Epithelial cell of prostate (primary cell): ENCODE results near the gene FANCG.

Experiments used
- DNase-seq: peaks from one replicate; pipeline ENCODE4 v3.0.0-alpha.2; 2011; ENCODE audit warnings: low read depth, low spot score
- H3K27ac ChIP-seq: fragments of 450-650 bp; 2 replicates; pipeline ENCODE4 v1.5.1; 2017; ENCODE audit warnings: mild to moderate bottlenecking

Gene FANCG

DNA sequence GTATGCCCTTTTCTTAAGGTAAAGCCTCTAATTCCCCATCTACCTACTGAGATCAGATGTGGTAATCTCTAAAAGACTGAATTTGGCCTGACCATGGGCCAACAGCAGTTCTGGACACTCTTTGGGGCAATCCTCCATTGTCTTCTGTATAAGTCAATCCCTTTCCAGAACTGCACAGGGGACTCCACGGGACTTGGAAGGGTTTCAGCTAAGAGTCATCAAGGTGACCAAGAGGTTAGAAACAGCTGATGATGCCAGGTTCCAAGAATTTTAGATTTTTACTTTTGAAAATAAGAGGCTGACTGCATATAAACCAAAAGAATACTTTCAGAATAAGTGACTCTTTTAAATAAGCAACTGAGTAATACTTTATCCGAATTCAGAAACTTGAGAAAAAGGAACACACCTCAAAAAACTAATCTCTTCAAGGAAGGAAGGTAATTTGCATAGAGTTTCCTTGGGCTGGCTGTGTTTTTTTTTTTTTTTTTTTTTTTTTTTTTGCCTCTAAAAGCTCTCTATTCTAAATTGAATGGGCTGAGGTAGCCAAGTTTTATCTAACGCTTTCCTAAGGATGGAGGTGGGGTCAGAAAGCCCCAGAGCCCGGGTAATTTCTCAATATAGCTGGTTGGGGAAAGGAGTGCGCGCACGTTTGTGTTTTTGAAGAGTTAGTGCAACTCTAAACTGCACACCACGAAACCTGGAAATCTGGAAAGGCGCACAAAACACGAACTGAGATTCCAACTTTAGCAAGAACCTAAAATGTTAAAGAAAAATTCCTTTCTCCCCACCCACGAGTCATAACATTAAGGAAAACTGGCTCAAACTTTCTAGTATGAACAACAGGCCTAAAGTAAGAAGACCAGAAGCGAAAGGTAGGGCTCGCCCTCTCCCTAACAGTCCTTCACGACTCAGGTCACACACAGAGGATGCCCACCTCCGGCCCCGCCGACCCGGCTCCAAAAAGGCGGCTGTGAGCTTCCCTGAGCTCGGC, 8.6 kb downstream of the FANCG start:
- no peak for DNase-seq
- peak overlapping the region; percentile 100 for H3K27ac ChIP-seq

DNA sequence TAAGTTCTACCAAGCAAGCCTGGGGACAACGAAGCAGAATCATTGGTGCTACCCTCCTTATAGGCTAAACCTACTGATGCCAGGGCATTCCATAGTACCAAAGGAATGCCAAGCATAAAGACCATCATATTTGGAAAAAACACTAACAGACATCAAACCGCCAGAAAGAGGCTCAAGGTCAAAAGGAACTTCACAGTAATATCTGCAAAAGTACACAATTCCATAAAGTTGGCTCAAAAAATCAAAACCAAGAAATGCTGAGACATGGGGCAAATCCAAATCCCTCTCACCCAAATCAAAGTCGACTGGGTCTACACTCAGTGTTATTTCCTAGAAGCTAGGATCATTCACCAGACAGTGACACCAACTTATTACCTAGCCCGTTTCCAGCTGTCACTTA, 10.7 kb downstream of the FANCG start:
- DNase-seq, result no peak
- peak overlapping the region; percentile 2 for H3K27ac ChIP-seq

DNA sequence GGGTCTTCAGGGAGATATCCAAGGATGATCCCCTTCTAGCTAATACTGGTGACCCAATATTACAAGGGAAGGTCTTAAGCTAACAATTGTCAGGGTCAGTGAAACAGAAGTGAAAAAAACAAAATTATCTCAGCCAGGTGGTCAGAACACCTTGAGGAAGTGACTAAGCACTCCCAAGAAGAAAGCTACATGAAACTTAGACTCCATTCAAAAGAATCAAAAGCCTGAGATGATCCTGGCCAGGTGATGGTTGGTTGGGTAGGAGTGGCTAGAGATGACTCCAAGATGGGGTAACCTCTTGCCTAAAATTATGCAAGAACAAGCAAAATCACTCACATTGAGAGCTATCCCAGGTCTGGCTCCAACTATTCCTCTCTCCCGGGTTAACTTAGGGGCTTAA, 12.7 kb downstream of the FANCG start:
- no peak for DNase-seq
- H3K27ac ChIP-seq, result peak overlapping the region; percentile 29

DNA sequence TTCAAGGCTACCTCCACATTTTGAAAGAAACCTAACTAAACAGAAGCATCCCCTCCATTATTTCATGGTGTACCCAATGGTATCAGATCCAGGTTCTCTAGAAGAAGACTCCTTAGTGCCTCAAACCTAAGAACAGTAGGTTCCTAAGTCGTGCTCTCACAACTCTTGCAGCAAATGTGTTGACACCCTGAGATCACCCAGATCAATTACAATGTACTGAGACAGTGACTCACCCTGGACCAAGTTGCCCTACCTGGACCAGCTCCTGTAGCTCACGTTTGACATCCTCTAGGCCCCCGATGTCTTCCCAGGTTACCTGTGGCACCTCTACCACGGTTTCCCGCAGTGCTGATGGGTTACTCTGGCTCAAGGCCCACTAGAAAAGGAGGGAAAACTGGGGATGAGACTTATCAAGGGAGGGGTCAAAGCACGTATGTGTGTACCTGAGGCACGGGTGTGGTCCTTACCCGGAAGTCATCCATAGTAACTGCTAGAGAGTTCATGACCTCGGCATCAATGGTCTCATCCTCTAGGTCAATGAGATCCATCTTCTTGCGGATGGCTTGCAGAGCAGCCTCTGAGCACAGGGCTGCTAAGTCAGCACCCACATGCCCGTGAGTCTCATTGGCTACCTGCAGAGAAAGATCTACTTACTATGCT, 19.1 kb downstream of the FANCG start:
- no peak overlapping the region for H3K27ac ChIP-seq
- DNase-seq, result no peak

DNA sequence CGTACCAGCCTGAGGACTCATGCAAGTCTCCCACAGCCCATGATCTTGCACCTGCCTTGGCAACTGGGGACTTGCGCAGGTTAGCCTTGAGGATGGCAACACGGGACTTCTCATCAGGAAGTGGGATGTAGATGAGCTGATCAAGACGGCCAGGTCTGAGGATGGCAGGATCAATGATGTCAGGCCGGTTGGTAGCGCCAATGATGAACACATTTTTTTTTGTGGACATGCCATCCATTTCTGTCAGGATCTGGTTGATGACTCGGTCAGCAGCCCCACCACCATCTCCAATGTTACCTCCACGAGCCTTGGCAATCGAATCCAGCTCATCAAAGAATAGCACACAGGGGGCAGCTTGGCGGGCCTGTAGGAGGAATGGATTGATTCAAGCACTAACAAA, 20.3 kb downstream of the FANCG start:
- no peak overlapping the region for H3K27ac ChIP-seq
- no peak for DNase-seq

DNA sequence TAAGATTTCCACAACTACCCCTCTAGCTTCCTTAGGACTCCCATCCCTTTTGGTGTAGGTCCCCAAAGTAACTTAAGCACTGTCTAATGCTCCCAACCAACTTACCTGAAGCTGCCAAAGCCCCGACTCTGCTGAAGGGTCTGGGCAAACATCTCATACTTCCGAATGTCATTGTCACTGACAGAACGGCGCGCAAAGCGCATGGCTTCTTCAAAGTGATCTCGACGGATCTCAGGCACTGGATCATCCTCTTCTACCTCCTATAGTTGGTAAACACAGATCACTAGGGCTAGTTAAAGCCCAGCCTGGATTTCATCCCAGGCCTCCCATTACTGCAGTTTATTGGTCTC, 22.5 kb downstream of the FANCG start:
- H3K27ac ChIP-seq, result no peak overlapping the region
- no peak for DNase-seq

DNA sequence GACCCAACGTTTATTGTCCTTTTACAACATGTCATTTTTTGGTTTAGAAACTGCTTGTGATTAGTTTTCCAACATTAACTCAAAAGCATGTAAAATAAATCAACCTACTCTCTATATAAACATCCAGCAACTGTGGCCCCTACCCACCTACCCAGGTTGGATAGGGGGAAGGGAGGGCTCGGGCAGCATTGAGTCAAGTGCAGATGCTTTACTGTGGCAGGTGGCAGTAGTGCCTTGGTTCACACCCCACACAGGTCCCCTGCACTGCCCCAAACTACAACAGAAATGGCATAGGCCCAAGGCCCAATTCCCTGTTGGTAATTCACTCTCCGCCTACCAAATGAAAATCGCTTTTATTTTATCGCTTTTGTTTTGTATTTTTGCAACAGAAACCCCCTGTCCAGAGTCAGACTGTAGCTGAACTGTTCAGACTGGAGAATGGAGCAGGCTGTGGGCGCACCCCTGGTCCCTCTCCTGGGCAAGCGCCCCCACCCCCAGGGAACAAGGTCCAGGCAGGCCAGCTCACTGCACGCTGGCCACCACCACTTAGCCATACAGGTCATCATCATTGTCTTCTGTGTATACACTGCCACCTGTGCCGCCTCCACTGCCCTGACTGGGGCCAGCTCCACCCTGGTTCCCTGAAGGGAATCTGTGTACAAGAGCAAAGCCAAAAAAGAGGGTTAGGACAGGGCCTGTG, 23.0 kb downstream of the FANCG start:
- H3K27ac ChIP-seq, result no peak overlapping the region
- DNase-seq, result no peak

DNA sequence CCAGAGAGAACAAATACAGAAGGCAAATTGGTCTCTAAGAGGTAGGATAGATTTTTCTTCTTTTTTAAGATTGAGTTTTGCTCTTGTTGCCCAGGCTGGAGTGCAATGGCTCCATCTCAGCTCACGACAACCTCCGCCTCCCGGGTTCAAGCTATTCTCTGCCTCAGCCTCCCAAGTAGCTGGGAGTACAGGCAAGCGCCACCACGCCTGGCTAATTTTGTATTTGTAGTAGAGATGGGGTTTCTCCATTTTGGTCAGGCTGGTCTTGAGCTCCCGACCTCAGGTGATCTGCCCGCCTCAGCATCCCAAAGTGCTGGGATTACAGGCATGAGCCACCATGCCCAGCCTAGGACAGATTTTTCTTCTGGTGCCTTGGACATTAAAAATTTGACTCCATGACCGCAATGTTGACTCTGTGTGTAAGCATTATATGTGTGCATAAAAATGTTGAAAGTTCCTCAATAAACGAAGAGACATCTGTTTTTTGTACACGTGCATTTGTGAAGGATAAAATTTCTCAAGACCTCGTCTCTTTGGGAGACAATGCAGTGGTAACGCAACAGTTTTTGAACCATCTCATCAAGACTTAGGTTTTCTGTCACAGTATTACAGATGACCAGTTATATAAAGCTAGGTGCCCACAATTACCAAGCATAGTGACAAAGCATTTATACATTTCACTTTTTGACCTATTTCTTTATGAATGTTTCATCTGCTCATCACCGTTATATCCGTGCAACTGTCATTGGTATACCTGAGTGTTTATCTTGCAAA, 24.7 kb downstream of the FANCG start:
- H3K27ac ChIP-seq, result no peak overlapping the region

DNA sequence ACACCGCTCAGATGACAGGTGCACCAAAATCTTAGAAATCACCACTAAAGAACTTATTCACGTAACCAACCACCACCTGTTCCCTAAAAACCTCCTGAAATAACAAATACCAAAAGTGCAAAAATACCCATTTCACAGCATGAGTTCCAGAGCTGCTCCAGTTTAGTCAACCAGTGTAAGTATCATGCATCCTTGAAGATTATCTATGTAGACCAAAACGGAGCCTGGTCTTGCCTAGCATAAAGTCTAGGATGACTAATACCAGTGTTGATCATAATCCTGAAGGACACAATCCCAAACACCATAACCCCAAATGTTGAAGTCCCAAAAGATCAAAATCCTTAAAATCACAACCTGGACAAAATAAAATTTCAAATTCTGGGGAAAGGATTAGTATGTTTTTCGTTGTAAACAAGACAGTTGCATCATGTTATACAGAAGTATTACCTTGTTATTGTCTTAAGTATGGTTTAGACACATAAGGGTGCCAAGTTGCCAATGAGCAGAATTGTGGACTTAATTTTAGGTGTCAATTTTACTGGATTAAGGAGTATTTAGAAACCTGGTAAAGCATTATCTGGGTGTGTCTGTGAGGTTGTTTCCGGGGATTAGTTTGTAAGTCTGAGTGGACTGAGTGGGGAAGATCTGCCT, 25.4 kb downstream of the FANCG start:
- DNase-seq, result no peak

More for the DNA sequence above, 24.7 kb downstream of the FANCG start:
- no peak for DNase-seq

DNA sequence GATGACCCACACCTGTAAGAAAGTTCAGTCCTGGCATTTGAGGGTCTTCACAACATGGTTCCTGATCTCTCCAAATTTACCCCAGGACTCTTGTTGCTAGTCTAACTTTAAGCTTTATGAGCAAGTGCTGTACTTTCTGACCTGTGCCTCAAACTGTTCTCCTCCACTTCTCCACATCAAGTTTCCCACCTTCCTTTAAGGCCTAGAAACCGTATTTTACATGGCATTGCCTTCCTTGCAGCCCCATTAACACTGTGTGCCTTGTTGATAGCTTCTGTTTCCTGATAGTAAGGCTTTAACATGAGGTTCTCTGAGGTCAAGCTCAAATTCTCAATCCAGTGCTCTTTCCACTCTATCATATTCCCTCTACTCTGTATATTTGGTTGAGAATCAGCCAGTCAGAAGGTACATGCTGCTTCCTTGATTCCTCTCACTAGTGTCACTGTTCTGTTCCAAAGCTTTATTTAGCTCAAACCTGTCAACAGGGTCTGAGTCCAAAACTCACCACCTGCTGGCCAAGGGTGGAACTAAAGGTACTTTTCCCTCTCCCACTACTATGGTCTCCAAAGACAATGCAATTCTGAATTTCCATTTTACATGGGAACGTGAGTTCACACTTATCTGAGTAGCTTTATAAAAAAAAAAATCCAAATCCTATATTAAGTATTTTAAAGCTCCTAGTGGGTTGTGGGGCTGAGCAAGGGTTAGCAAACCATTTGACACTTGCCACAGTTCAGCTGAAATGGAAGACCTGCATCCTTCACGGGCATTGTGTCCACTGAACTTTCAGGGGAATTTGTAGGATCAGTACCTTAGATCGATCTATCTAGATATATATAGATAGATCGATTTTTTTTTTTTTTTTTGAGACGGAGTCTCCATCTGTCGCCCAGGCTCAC, 28.4 kb downstream of the FANCG start:
- H3K27ac ChIP-seq, result no peak overlapping the region
- DNase-seq, result no peak

More for the DNA sequence above, 25.4 kb downstream of the FANCG start:
- H3K27ac ChIP-seq, result no peak overlapping the region

DNA sequence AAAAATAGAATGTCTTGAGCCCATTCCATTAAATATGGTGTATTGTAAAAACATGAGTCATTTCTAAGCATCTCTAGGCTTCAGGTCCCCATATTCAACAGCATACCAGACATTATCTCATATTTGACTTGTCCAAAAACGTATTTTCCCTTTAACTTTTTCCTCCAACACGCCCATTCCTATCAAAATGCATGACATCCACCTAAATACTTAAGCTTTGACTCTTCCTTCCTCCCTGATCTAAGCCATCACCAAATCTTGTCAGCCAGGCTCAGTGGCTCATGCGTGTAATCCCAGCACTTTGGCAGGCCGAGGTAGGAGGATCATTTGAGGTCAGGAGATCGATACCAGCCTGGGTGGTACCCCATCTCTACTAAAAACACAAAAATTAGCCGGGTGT, 31.2 kb downstream of the FANCG start:
- H3K27ac ChIP-seq, result no peak overlapping the region
- no peak for DNase-seq

DNA sequence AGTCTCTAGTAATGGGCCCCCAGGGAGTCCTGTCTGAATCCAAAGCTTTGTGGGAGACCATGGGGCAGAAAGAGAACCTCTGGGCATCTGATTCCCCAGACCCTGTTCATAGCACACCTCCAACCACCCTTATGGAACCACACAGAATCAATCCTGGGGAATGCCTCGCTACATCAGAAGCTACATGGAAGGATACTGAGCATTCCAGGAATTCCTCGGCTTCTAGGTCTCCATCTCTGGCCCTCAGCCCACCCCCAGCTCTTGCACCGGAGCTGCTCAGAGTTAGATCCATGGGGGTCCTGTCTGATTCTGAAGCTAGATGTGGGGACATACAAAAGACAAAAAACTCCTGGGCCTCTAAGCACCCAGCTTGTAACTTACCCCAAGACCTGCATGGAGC, 35.7 kb downstream of the FANCG start:
- no peak overlapping the region for H3K27ac ChIP-seq
- DNase-seq, result no peak

DNA sequence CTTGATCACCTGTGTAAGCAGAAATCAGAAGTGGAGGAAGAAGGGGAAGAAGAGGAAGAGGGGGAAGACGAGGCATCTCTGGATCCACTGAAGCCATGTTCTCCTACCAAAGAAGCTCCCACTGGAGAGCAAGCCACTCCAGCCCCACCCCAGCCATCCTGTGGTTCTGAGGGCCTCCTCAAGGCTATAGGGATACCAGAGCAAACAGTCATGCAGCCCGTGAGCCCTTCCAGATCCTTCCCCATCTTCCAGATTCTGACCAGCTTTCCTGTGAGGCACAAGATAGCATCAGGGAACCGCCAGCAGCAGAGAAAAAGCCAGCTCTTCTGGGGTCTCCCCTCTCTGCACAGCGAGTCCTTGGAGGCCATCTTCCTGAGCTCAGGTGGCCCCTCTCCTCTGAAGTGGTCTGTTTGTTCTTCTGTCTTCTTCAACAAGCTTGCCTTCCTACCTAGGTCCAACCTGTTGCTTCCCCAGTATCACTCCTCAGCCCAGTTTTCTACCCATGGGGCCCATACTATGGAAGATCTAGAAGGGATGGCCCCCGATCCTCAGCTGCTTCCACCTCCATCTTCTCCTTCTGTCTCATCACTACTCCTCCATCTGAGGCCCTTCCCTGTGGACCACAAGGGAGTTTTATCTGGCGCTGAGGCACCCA, 36.7 kb downstream of the FANCG start:
- DNase-seq, result no peak
- H3K27ac ChIP-seq, result peak overlapping the region; percentile 68

DNA sequence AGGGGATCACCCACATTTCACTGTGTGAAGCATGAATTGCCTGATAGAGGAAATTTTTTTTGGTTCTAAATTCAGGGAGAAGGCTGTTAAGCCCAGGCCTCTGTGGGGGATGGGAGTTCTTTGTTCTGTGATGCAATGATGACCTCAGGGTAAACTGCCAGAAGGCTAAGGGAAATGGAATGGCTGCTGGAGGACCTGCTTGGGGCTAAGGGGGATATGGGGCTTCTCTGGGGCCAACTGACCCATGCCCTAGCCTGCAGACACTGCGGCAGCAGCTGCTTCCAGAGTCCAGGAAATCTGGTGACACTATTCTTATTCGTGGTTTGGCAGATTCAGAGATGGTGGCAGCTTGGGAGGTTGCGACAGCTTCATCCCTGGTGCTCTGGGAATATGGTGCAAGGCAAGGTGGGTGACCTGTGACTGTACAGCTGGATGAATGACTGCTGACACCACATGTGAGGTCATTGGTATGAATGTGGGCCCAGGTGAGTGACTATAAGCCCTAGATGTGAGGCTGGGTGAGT, 37.6 kb downstream of the FANCG start:
- H3K27ac ChIP-seq, result peak overlapping the region; percentile 68
- DNase-seq, result peak; percentile 14

DNA sequence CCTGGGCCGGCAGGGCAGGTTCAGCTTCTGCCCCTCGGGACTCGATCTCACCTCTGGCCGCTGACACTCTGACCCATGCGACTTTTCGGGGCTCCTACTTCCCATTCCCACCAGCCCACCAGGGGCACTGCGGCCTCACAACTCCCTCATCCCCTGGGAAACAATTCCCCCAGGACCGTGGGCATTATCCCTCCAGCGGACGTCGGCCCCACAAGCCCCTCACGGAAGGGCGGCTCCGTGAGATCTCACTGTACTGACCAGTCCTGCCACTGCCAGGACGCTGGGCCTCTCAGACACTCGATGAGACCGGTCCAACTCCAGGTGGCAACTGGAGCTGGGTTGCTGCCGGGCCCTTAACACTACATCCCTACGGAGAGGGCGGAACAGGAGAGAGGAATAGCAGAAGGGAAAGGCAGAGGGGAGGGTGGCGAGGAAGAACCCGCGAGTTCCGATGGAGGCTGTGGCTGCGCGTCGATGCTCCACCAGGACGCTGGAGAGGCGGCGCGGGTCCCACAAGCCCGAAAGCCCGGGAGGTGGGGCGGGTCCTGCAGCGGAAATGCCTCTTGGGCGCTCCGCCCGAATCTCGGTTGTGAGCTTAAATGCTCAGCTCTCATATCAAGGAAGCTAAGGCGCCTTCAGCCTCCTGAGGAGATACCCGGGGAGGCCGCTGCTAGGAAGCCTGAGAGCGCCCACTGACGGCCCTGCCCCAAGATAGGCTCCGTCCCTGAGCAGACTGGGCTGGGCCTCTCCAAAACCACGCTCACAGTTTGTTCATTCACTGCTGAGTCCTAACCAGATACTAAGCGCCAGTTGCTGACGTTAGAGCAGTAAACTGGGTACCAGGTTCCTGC, 43.7 kb downstream of the FANCG start:
- DNase-seq, result no peak

DNA sequence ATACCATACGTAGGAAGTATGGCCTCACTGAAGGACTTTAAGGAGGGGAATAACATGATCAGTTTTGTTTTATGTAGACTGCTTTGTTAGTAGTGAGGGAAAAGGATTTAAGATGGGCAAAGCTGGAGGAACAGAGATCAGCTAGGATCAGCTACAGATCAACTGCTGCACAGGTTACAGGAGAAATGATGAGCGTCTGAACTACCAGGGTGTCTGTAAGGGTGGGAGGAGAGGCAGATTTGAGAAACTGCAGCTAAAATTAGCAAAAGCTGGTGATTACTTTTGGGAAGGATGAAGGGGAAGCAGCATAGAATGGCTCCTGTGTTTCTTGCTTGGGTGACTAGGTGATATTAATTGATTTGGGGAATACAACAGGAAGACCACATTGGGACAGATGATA, 46.6 kb downstream of the FANCG start:
- no peak for DNase-seq
- H3K27ac ChIP-seq, result no peak overlapping the region

More for the DNA sequence above, 43.7 kb downstream of the FANCG start:
- peak overlapping the region; percentile 32 for H3K27ac ChIP-seq

DNA sequence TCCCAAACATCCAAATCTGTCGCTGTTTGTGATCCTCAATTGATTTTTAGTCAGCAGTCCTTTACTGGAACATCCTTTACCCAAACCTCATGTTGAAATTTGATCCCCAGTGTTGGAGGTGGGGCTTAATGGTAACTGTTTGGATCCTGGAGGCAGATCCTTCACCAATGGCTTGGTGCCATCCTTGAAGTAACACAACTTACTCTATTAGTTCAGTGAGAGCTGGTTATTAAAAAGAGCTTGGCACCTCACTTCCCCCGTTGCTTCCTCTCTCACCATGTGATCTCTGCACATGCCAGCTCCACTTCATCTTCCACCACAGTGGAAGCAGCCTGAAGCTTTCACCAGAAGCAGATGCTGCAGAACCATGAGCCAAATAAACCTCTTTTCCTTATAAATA, 49.9 kb downstream of the FANCG start:
- DNase-seq, result no peak
- H3K27ac ChIP-seq, result peak overlapping the region; percentile 65
